Activated naive CD4-positive, alpha-beta T cell treated with anti-CD3 and anti-CD28 coated beads, Interleukin-2, amount 10 ng/mL, durations not matched to agents 7 days and 5 days (primary cell): ENCODE measurements around the gene IQSEC3.

Experiments used
- CTCF ChIA-PET: fragments of 350-600 bp; sonication (Branson Sonifier 250); formaldehyde crosslinking; loops from one replicate; lab custom pipeline; 2021; ENCODE audit warnings: antibody characterized with exemption; lab: Charles Lee
- DNase-seq: peaks from one replicate; pipeline ENCODE4 v3.0.0-alpha.2; 2020
- H3K27ac Mint-ChIP-seq: one replicate; pipeline ENCODE4 v1.8.0; 2021; ENCODE audit warnings: mild to moderate bottlenecking, moderate library complexity, mixed read lengths
- H3K27me3 Mint-ChIP-seq: one replicate; pipeline ENCODE4 v1.8.0; 2021; ENCODE audit warnings: mild to moderate bottlenecking, mixed read lengths
- H3K36me3 Mint-ChIP-seq: one replicate; pipeline ENCODE4 v1.8.0; 2021; ENCODE audit warnings: mixed read lengths
- H3K4me1 Mint-ChIP-seq: one replicate; pipeline ENCODE4 v1.8.0; 2021; ENCODE audit warnings: mixed read lengths
- H3K4me3 Mint-ChIP-seq: one replicate; pipeline ENCODE4 v1.8.0; 2021; ENCODE audit warnings: mild to moderate bottlenecking, moderate library complexity, mixed read lengths
- H3K9me3 Mint-ChIP-seq: one replicate; pipeline ENCODE4 v1.8.0; 2021; ENCODE audit warnings: mixed read lengths

The IQSEC3 gene

GRCh38 chr12:143964-144649 lies 77.5 kb downstream of the IQSEC3 start:
- CTCF ChIA-PET, result interaction anchor here (1.2 kb wide), 1 partner anchor 9 kb away, joined by 5 read pairs; no protein-coding TSS in a partner anchor
- no peaks in the 10 kb centered on the region for H3K36me3 Mint-ChIP-seq
- peaks cover 23% of the 10 kb centered on the region for H3K4me1 Mint-ChIP-seq
- no peak for DNase-seq
- no peaks in the 10 kb centered on the region for H3K9me3 Mint-ChIP-seq
- no peak overlapping the region for H3K4me3 Mint-ChIP-seq
- peaks cover 36% of the 10 kb centered on the region for H3K27me3 Mint-ChIP-seq
- H3K27ac Mint-ChIP-seq, result peak overlapping the region; percentile 81

- peaks cover 32% of the 10 kb centered on the region for H3K27me3 Mint-ChIP-seq
- H3K36me3 Mint-ChIP-seq, result no peaks in the 10 kb centered on the region
- H3K4me1 Mint-ChIP-seq, result peaks cover 19% of the 10 kb centered on the region
- CTCF ChIA-PET, result interaction anchor here (1.2 kb wide), 1 partner anchor 8 kb away, joined by 5 read pairs; no protein-coding TSS in a partner anchor
- H3K9me3 Mint-ChIP-seq, result no peaks in the 10 kb centered on the region
- H3K4me3 Mint-ChIP-seq, result no peak overlapping the region
- DNase-seq, result no peak
- H3K27ac Mint-ChIP-seq, result peak overlapping the region; percentile 81
These were observed 78.2 kb downstream of the IQSEC3 start for GRCh38 chr12:144650-145284.

DNA sequence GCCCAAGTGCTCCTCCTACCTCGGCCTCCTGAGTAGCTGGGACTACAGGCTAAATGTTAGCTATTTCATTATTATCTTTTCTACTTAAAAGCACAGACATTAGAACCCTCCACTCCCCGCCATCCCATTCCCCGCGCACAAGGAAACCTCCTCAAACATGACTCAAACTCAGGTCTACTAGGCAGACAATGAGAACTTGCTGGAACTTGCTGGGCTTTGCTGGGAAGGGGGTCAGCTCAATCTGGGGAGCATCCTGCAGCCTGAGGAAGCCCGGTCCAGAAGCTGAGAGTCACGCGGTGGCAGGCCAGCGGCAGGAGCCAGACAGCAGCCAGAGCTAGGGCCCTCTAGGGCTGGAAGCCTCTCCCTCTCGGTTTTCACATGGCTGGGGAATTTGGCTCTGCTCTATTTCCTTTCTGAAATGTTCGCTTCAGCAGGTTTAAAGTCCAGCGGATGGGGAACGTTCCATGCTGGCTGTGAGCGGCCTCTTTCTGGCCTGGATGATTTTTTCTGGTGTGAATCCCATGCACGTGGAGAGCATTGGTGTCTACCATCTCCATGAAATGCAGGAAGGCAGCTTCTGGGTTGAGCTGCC lies 78.9 kb downstream of the IQSEC3 start:
- H3K4me1 Mint-ChIP-seq, result peaks cover 19% of the 10 kb centered on the region
- no peak for DNase-seq
- CTCF ChIA-PET, result interaction anchor here (1.2 kb wide), 1 partner anchor 8 kb away, joined by 5 read pairs; no protein-coding TSS in a partner anchor
- peaks cover 27% of the 10 kb centered on the region for H3K27me3 Mint-ChIP-seq
- H3K27ac Mint-ChIP-seq, result peak overlapping the region; percentile 81
- no peaks in the 10 kb centered on the region for H3K36me3 Mint-ChIP-seq
- no peak overlapping the region for H3K4me3 Mint-ChIP-seq
- H3K9me3 Mint-ChIP-seq, result no peaks in the 10 kb centered on the region

- Mint-ChIP-seq H3K36me3 (no peaks in the 10 kb centered on the region), H3K4me1 (peaks cover 19% of the 10 kb centered on the region), H3K27ac (no peak overlapping the region), H3K4me3 (no peak overlapping the region), H3K9me3 (no peaks in the 10 kb centered on the region), H3K27me3 (peaks cover 12% of the 10 kb centered on the region)
- CTCF ChIA-PET, result no interaction called here
- no peak for DNase-seq
These were observed 80.7 kb downstream of the IQSEC3 start for GRCh38 chr12:147242-147641.

- CTCF ChIA-PET, result no interaction called here
- Mint-ChIP-seq H3K9me3 (no peaks in the 10 kb centered on the region), H3K27me3 (peaks cover 8% of the 10 kb centered on the region), H3K36me3 (no peaks in the 10 kb centered on the region), H3K4me1 (peaks cover 18% of the 10 kb centered on the region), H3K27ac (no peak overlapping the region), H3K4me3 (no peak overlapping the region)
- DNase-seq, result no peak
These were observed 82.3 kb downstream of the IQSEC3 start for GRCh38 chr12:148676-149416.

GRCh38 chr12:151579-151978 lies 85.0 kb downstream of the IQSEC3 start:
- H3K4me3 Mint-ChIP-seq, result no peak overlapping the region
- H3K36me3 Mint-ChIP-seq, result no peaks in the 10 kb centered on the region
- CTCF ChIA-PET, result no interaction called here
- no peak for DNase-seq
- peaks cover 2% of the 10 kb centered on the region for H3K4me1 Mint-ChIP-seq
- no peak overlapping the region for H3K27ac Mint-ChIP-seq
- peaks cover 8% of the 10 kb centered on the region for H3K27me3 Mint-ChIP-seq
- no peaks in the 10 kb centered on the region for H3K9me3 Mint-ChIP-seq

DNA sequence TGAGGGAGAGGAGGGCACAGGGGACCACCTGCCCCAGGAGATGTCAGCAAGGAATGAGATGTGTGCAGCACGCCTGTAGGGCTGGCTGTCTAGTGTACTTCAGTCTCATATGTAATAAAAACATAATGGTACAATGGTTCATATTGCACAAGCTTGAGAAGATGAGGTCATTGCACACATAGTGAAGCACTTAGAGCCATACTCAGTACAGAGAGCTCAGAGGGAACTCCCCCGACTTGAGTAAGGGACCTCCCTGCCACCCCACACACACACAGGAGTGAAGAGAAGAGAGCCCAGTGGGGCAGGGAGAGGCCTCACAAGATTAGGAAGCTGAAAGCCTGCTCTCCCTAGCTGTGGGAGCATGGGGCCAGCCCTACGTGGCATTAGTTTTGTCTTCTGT lies 85.9 kb downstream of the IQSEC3 start:
- H3K27ac Mint-ChIP-seq, result no peak overlapping the region
- no peaks in the 10 kb centered on the region for H3K9me3 Mint-ChIP-seq
- peaks cover 8% of the 10 kb centered on the region for H3K27me3 Mint-ChIP-seq
- no peak overlapping the region for H3K4me3 Mint-ChIP-seq
- no peak for DNase-seq
- CTCF ChIA-PET, result interaction anchor here (0.7 to 1.6 kb wide), 6 partner anchors 8 to 51 kb away, joined by 3 to 5 read pairs (median 4); no protein-coding TSS in a partner anchor
- H3K4me1 Mint-ChIP-seq, result peaks cover 2% of the 10 kb centered on the region
- no peaks in the 10 kb centered on the region for H3K36me3 Mint-ChIP-seq

GRCh38 chr12:153080-153746 lies 86.6 kb downstream of the IQSEC3 start:
- Mint-ChIP-seq H3K27ac (no peak overlapping the region), H3K27me3 (peaks cover 8% of the 10 kb centered on the region), H3K4me3 (no peak overlapping the region), H3K4me1 (peaks cover 2% of the 10 kb centered on the region), H3K9me3 (no peaks in the 10 kb centered on the region), H3K36me3 (no peaks in the 10 kb centered on the region)
- CTCF ChIA-PET, result interaction anchor here (0.7 to 1.6 kb wide), 6 partner anchors 9 to 50 kb away, joined by 3 to 5 read pairs (median 4); no protein-coding TSS in a partner anchor
- peak; percentile 71 for DNase-seq

DNA sequence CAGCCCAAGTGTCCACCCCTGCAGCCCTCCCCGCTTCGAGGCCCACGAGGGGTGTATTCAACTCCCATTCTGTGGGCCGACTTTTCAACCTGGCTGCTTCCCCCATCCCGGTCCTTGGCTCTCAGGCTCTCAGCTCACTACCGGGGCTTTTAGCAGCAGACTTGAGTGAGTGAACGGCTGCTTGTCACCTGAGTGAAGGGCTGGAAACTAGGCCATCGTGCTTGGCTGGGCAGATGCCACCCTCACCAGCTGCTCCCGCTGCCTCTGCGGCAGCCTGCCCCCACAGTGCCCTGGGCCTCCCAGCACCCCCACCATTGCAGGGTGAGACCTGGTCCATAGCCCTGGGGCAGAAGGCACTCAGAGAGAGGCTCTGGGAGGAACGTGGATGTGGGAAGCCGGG lies 87.5 kb downstream of the IQSEC3 start:
- Mint-ChIP-seq H3K9me3 (no peaks in the 10 kb centered on the region), H3K27ac (no peak overlapping the region), H3K4me1 (peaks cover 2% of the 10 kb centered on the region), H3K36me3 (no peaks in the 10 kb centered on the region), H3K4me3 (no peak overlapping the region), H3K27me3 (peaks cover 8% of the 10 kb centered on the region)
- no peak for DNase-seq
- CTCF ChIA-PET, result interaction anchor here (1.6 kb wide), 1 partner anchor 9 kb away, joined by 5 read pairs; no protein-coding TSS in a partner anchor

- no peaks in the 10 kb centered on the region for H3K36me3 Mint-ChIP-seq
- H3K4me1 Mint-ChIP-seq, result peaks cover 2% of the 10 kb centered on the region
- CTCF ChIA-PET, result no interaction called here
- no peak for DNase-seq
- H3K27me3 Mint-ChIP-seq, result peaks cover 3% of the 10 kb centered on the region
- H3K9me3 Mint-ChIP-seq, result no peaks in the 10 kb centered on the region
- H3K4me3 Mint-ChIP-seq, result no peak overlapping the region
- no peak overlapping the region for H3K27ac Mint-ChIP-seq
These were observed 88.4 kb downstream of the IQSEC3 start for GRCh38 chr12:155006-155405.

DNA sequence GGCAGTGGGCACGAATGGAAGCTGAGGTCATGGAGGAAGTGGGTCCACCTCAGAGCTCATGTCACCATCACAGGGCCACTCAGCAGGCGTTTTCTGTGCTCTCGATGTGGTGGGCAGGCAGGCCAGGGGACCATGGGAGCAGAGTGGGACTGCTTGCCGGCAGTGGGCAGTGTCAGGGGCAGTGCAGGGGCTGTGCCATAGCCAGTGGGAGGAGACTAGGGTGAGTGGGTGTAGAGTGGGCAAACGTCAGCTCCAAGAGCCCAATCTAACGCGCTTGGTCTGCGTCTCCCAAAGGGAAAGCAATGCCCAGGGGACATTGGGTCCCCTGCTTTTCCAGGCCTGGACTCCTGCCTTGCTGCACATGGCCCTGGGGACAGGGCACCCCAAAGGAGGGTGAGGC lies 89.1 kb downstream of the IQSEC3 start:
- H3K4me1 Mint-ChIP-seq, result peaks cover 2% of the 10 kb centered on the region
- H3K27me3 Mint-ChIP-seq, result peaks cover 3% of the 10 kb centered on the region
- no peak for DNase-seq
- H3K27ac Mint-ChIP-seq, result no peak overlapping the region
- CTCF ChIA-PET, result no interaction called here
- no peak overlapping the region for H3K4me3 Mint-ChIP-seq
- no peaks in the 10 kb centered on the region for H3K36me3 Mint-ChIP-seq
- no peaks in the 10 kb centered on the region for H3K9me3 Mint-ChIP-seq

- Mint-ChIP-seq H3K27ac (no peak overlapping the region), H3K4me1 (peaks cover 2% of the 10 kb centered on the region), H3K27me3 (no peaks in the 10 kb centered on the region), H3K36me3 (no peaks in the 10 kb centered on the region), H3K4me3 (no peak overlapping the region), H3K9me3 (no peaks in the 10 kb centered on the region)
- DNase-seq, result no peak
- CTCF ChIA-PET, result no interaction called here
These were observed 90.4 kb downstream of the IQSEC3 start for GRCh38 chr12:156945-157344.

DNA sequence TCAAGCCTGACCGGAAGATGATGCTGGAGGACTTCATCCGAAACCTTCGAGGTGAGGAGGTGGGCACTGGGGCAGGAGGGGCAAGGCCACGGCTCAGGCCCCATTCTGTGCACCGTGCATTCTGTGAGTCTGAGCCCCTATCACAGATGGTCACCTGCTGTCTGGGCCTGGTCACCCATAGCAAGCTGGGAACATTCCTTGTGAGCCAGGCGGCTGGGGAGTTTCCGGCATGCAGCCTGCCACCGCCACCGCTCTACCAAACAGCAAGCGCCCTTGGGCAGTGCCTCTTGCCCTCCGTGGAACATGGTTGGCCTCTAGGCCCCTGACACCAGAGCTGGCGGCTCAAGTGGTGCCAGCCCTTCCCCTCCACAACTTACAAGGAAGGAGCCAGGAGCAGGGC lies 91.1 kb downstream of the IQSEC3 start:
- Mint-ChIP-seq H3K4me1 (peaks cover 2% of the 10 kb centered on the region), H3K4me3 (no peak overlapping the region), H3K36me3 (no peaks in the 10 kb centered on the region), H3K27me3 (no peaks in the 10 kb centered on the region), H3K9me3 (no peaks in the 10 kb centered on the region), H3K27ac (no peak overlapping the region)
- DNase-seq, result no peak
- CTCF ChIA-PET, result no interaction called here
